HG03469 (cell line): ENCODE results near the gene YIF1A.
A peak's percentile ranks its signal among the peaks of the same experiment; 100 is the strongest.
"Not testable (repeated sequence)": the region's sequence is repeated elsewhere in the genome, so short reads cannot be mapped to it uniquely, and the experiment has no call there.

ENCODE experiments used
- ATAC-seq: cut with Tn5 transposase; IDR thresholded peaks from one replicate; pipeline ENCODE4 v1.9.1; 2021; ENCODE audit warnings: mild to moderate bottlenecking, moderate library complexity, moderate number of reproducible peaks; ENCODE audit not compliant: unreplicated experiment

YIF1A gene

DNA sequence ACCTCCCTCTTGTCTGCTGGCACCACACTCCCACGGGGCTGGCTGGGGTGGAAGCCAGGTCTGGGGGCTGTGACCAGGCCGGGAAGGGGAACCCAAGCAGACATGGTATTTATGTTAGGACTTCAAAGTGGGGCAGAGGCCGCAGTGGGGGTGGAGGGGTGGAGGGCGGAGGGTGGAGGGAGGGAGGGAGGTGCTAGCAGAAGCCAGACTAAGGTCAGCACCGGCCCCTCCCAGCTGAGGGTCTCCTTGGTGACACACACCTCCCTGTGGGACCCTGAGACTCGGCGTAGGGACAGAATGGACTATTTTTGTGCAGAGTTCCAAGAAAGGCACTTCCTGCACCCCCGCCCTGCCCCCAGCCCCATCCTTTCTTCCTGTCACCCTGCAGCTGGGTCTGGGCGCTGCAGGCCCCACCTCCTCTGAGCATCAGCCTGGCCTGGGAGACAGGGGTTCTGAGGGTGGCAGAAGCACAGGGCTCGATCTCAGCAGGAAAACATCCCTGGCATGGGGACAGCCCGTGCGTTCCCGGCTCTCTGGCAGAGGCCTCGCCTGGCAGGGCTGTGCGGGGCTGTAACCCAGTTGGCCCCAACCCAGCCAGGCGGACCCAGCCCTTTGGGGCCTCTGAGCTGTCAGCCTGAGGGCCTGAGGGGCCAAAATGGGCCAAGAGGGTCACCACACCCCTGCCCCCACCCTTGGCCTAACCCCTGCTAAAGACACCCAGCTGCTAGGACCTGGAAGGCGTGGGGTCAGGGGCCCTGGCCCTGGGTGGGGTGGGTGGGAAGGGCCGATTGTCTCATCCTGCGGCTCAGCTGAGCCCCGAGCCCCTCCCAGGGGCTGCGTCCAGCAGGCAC is 37.5 kb upstream of the YIF1A start:
- ATAC-seq: no peak

DNA sequence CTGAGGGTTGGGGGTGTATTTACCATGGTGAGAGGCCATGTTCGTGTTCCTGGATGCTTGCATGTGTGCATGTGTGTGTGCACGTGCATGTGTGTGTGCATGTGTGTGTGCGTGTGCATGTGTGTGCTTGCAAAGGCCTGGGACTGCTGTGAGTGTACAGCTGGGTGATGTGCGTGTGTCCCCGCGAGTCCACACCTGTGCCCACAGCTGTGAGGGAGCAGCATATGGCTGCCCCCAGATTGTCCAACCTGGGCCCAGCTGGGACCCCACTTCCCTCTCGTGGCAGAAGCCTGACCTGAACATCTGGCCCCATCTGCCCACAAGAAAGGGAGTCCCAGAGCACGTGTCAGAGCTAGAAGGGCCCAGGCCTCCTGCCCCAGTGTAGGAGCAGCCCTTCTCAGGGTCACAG is 36.3 kb upstream of the YIF1A start:
- ATAC-seq: no peak

DNA sequence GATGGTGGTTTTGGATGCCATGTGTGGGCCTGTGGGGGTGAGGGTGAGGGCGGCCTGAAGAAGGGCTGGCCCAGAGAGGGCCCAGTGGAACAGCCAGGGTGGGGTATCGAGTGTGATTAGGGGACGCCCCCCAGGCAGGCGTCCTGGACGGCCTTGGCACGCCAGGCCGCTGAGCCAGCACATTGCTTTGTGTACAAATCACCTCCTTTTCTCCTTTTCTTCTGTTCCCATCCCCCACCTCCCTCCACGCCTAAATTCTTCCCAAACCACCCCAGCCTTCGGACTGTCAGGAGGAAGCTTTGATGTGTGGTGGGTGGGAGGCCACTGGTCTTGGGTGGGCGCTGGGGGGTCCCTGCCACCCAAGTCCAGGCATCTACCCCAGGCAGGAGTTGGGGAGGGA is 35.7 kb upstream of the YIF1A start:
- no peak for ATAC-seq

DNA sequence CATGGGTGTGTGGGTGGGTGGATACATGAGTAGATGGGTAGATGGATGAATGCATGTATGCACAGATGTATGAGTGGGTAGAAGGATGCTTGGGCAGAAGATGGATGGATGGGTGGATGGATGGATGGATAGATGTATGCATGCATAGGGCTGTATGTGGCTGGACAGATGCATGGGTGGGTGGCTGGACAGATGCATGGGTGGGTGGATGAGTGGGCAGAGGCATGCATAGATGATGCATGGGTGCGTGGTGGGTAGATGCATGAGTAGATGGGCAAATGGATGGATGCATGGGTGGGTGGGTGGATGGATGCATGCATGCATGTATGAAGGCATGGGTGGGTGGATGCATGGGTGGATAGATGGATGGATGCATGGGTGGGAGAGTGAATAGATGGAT is 34.7 kb upstream of the YIF1A start:
- no peak for ATAC-seq

DNA sequence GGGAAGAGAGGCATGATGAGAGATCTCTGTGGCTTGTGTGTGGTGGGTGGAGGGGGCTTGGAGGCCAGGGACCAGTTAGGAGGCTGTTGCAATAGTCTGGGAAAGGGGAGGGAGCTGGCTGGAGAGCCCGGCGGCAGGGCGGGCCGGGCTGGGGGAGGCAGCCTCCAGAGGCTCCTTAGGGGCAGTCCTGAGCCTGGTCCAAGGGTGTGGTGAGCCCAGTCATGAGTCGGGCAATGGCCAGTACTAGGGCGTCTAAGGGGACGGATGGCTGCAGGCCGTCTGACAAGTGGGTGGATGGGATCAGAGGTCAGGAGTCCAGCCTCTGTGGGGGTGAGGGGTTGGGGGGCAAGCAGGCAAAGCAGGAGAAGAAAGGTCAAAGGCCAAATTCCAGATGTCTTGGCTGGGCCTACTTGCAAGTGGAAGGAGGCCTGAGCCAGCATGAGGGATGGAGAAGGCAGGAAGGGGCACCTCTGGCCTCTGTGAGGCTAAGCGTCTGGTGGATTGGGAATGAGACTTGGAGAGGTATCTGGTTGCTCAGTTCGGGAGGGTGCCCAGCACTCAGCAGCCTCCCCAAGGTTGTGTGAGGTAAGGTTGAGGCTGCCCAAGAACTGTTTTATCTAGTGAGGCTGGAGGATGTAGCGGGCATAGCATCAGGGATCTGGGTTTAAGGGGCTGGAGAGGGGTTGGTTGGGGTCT is 33.9 kb upstream of the YIF1A start:
- ATAC-seq: no peak

DNA sequence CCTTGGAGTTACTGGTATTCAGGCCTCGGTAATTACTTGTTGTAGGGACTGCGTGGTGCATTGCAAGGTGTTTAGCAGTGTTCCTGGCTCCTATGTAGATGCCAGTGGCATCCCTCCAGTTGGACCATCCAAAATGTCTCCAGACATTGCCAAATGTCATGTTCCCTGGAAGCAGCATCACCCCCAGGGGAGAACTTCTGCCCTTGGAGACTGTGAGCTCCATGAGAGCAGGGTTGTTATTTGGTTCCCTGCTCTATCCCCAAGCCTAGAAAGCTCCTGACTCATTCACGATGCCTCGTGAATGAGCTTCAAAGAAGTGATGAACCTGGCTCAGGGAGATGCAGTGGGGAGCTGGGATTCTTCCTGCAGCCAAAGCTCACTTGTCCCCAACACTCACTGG is 32.7 kb upstream of the YIF1A start:
- ATAC-seq: no peak

DNA sequence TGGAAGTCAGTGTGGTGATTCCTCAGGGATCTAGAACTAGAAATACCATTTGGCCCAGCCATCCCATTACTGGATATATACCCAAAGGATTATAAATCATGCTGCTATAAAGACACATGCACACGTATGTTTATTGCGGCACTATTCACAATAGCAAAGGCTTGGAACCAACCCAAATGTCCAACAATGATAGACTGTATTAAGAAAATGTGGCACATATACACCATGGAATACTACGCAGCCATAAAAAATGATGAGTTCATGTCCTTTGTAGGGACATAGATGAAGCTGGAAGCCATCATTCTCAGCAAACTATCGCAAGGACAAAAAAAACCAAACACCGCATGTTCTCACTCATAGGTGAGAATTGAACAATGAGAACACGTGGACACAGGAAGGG is 31.8 kb upstream of the YIF1A start:
- ATAC-seq: not testable (repeated sequence)

DNA sequence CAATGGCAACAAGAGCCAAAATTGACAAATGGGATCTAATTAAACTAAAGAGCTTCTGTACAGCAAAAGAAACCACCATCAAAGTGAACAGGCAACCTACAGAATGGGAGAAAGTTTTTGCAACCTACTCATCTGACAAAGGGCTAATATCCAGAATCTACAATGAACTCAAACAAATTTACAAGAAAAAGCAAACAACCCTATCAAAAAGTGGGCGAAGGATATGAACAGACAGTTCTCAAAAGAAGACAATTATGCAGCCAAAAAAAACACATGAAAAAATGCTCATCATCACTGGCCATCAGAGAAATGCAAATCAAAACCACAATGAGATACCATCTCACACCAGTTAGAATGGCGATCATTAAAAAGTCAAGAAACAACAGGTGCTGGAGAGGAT is 31.3 kb upstream of the YIF1A start:
- not testable (repeated sequence) for ATAC-seq

DNA sequence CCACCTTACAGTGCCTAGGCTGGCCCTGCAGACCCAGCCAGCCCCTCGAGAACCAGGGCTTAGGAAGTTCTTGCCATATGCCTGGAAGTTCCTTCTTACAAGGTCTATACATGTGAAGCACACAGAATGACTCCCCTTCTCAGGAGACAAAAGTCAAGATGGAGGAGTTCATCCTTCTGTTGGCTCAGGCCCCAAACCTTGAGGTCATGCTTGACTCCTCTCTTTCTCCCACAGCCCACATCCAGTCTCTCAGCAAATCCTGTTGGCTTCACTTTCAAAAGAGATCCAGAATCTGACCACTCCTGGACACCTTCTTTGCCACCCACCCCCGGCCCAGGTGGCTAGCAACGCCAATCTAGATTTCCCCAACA is 29.6 kb upstream of the YIF1A start:
- no peak for ATAC-seq

DNA sequence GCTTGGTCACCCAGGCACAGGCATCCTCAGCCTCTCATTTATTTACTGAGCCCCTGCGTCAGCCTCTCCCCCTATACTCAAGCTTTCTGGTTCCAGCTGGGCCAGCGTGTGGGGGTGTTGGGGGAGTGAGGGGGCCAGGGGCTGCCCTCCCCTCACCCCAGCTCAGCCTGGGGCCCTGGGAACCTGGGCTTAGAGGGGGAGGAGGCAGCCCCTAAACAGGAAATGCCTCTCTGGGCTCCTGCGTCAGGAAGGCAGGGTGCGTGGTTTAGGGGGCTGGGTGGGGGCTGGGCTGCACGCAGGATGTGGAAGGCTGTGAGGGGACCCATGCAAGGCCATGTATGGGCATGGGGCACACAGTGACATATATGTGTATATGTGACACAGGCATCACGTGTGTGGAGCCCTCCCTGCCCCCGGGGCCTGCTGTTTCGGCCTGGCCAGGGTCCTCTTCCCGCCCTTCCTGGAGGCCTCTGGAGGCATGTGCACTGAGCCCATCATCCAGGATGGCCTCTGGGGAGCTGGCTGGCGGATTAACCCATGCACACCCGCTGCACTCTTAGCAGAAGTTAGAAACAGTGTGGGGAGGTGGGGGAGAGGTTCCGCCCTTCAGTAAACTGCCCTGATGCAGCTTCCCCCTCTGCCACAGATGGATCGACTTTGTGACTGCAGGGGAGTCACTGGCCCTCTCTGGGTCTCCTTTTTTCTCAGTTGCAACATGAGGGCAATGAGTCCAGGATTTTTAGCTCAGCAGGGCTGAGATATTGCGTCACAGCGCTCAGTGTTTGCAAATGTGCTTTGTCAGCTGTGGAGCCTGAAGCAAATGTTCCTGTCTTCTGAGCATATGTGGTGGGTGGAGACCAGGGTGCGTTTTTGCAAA is 29.0 kb upstream of the YIF1A start:
- no peak for ATAC-seq

DNA sequence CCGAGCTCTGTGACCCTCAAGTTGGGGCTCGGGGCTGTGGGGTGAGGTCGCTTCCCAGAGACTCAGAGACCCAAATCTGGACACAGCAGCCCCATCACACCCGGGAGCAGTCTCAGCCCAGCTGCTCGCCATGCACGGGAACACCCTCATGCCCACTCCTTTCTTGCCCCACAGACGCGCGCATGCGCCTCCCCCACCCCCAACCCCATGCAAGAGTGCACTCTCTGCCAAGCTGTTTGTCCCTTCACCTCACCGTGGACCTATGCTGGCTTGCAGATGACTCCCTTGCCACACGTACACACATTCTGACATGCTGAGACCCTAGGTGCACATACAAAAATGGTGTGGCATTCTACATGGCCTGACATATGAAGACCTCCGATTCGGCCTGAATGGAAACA is 28.4 kb upstream of the YIF1A start:
- ATAC-seq: no peak

DNA sequence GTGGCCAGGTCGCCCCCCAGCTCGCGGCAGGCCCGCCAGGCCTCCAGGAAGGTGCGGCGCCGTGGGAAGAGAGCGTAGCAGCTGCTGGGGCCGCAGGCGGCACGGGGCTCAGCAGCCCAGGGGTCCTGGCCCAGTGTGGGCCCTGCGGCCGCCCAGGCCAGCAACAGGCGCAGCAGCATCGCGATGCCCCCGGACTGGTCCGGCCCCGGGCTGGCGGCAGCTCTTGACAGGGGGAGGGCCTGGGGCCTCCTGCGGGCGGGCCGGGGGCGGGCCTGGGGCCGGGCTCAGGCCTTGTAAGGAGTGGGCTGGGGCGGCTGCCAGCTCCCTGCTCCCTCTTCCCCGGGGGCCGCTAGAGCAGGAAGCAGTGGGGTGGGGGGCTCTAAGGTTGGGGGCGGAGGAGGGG is 27.9 kb upstream of the YIF1A start, which contains the start of gene CD248:
Gene CD248, minus strand, starts transcription at position 196 of the 403 bp plus-strand sequence. Its CDS starts 17 bp downstream, at position 179.
- ATAC-seq: no peak

DNA sequence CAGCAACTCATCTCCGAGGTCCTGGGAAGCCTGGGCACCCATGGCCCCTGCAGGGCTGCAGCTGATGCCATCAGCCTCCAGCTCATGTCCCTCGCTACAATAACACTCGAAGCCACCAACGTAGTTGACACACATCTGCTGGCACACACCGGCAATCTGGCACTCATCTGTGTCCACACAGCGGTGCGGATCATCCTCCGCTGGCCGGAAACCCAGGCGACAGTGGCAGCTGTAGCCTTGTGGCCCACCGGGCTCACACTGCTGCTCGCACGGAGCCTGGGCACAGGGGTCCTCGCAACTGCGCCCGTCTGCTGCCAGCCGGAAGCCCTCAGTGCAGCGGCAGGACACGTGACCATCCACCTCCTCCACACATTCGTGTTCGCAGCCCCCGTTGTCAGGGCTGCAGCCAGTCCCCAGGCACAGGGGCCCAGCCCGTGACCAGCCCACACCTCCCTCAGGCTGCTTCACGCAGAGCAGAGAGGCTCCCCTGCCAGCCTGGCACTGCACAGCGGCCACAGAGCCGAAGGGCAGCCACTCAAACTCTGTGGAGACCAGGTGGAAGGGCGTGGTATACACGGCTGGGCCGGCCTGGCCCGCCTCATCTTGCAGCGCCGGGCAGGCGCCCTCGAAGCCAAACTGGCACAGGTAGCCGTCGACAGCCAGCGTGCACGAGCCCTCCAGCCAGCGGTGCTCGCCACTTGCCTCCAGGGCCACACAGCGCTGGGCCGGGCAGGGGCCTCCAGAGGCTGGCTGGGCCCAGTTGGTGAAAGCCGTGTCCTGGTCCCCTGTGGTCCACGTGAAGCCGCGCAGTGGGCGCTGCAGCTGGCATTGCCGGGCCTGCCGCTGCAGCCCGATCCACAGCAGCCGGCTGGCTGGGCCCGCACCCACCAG is 27.2 kb upstream of the YIF1A start:
- ATAC-seq: no peak

DNA sequence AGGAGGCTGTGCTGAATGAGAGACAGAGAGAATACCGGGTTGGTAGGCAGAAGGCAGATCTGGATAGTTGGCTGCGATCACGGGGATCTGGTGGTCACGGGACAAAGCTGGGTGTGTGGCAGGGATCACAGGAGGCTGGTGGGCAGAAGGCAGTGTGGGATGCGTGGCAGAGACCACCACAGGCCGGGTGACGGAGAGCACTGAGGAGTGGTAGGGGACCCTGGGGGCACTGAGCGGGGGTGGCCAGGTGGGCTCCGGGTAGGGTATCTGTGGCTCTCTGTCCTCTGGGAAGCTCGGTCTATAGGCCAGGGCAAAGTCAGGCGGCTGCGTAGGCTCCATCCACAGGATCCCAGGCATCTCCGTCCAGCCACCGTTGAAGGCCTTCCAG is 26.5 kb upstream of the YIF1A start:
- no peak for ATAC-seq

DNA sequence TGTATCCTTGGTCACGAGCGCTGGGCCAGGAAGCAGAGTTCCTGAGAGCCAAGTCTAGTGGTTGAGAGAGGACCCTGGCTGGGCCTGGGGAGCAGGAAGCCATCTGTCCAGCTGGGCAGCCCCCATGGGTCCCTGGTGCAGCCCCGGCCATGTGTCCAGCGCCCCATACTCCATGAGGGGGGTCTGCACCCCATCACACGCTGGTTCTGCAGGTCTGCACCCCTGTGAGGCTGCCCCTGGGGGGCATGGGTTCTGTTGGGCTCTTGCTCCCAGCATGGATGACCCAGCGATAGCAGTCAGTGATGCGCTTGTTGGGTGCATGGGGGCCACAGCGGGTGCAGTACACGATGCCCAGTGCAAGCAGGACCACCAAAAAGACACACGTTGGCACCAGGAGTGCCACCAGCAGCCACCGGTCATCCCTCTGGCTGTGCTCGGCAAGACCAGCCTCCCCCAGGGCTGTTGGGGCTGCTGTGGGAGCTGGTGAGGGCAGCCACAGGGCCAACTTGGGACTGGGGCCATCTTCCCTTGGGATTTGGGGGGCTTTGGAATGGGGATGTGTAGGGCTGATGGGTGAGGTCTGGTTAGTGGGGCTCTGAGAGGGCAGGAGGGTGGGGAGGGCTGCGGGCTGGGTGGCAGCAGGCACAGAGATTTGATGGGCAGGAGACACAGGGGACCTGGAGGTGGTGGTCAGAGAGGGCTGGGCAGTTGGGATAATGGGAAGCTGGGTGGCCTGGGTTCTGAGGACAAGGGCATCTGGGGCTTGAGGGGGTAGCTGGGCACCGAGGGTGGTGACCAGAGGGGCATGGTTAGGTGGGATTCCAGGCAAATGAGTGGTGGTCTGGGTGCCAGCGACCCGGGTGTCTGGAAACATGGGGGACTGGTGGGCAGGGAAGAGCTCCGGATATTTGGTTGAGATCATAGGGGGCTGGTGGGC is 25.9 kb upstream of the YIF1A start:
- ATAC-seq: no peak

DNA sequence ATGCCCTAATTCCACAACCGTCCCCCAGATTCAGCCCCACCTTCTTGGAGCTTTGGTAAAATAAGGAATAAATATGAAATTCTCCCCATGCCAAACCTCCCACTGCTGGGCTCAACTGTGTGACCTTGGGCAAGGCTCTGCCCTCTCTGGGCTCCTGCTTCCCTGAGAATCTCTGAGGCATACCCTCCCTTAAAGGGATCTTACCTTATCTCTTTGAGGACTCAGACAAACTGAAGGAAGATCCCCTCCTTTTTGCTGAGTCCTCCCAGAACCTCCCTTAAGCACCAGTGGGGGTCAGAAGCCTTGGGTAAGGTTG is 25.2 kb upstream of the YIF1A start:
- ATAC-seq: no peak

DNA sequence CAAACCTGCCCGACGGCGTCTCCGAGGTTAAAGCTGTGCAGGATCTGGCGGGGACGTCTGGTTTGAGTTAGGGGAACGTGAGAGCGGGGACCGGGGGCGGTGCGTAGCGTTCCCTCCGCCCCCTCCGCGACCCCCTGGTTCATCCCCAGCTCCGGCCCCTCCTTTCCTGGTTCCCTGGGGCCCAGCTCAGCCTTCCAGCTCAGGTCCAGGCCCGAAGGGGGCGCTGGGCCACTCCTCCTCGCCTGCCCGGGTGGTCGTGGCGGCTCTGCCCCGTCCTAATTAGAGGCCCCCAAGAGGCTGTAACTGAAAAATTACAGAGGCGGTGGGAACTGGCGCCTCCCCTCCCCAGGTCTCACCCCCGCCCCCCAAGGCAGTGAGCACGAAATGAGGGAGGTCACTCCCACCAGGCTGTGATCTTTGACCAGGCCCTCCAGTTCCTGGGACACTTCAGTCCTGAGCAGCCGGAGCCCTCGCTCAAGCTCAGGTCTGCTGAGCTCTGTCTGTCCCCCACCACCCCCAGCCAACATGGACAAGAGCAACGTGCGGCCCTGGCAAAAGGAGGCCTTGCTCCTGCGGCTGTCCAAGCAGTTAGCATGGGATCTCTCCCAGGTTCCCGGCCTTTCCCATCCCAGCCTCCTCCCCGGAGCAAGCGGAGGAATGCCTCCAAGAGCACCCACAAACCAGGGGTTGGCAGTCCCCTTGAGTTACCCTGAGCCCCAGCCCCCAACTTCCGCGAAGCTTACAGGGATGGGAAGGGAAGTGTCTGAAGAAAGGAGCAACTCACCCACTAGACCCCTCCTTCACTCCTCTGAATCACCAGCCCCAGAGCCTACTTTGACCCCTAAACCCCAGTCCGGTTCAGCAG is 24.6 kb upstream of the YIF1A start:
- ATAC-seq: no peak

DNA sequence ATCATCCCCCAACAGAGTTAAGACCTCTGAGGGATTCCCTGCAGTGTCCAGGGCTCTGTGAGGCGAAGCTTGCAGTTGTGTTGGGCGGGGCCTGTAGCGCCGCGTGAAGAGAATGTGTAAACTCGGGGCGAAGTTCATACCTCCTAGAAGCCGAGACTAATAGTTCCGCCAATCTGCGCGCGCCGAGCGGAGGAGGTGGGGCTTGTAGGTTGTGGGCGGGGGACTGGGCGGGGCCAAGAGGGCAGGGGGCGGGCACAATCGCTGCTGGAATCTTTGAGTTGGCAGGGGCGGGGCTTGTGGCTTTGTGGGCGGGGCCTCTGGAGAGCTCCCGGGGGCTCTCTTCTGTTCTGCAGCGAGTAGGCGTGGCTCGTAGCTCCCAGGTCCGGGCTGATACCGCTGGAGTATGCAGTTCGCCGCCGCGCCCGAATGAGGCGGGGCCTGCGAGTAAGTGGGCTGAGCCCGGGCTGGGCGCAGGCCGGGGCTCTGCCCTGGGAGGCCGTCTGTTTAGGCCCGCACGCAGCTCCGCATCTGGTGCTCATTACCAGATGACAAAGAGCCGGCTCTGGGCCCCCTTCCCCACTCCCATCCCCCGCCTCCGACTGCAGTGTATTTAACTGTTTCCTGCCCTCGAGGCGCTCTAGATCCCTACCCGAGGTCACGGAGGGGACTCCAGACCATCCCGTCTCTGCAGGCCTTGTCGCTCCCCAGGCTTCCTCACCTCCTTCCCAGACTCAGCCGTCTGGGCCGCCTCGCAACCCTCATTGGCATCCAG is 23.8 kb upstream of the YIF1A start:
- ATAC-seq: peak; percentile 25
